D721Med (cell line): ENCODE results near the gene DYNC1I2.
"Not testable (repeated sequence)": the region's sequence is repeated elsewhere in the genome, so short reads cannot be mapped to it uniquely, and the experiment has no call there.

Experiments
- DNase-seq: peaks from one replicate; pipeline ENCODE4 v3.0.0; 2011; ENCODE audit warnings: low spot score; ENCODE audit not compliant: insufficient read length
- FAIRE-seq: peaks from 2 replicates; lab custom pipeline; 2011; peaks lifted over from hg19 to GRCh38; lab: Jason Lieb, UNC
- TF ChIP-seq, protein P1 (sequence below): IDR thresholded peaks from 2 replicates; pipeline ENCODE4 v1.5.1; 2012; ENCODE audit warnings: mild to moderate bottlenecking, control low read depth; ENCODE audit not compliant: insufficient read depth; ENCODE audit errors: missing control alignments

Gene DYNC1I2

DNA sequence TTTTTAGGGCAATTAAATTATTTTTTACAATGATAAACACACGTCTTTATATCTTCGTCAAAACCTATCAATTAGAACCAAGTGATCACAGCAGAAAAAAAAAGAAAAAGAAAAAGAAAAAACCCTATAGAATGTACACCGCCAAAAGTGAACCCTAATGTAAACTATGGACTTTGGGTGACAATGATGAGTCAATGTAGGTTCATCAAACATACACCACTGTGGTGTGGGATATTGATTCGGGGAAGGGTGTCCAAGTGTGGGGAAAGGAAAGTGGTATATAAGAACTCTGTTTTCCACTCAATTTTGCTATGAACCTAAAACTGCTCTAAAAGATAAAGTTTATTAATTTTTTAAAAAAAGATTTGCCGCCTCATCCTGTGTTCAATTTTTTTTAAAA is 85.1 kb downstream of the DYNC1I2 start:
- TF ChIP-seq, protein P1, sequence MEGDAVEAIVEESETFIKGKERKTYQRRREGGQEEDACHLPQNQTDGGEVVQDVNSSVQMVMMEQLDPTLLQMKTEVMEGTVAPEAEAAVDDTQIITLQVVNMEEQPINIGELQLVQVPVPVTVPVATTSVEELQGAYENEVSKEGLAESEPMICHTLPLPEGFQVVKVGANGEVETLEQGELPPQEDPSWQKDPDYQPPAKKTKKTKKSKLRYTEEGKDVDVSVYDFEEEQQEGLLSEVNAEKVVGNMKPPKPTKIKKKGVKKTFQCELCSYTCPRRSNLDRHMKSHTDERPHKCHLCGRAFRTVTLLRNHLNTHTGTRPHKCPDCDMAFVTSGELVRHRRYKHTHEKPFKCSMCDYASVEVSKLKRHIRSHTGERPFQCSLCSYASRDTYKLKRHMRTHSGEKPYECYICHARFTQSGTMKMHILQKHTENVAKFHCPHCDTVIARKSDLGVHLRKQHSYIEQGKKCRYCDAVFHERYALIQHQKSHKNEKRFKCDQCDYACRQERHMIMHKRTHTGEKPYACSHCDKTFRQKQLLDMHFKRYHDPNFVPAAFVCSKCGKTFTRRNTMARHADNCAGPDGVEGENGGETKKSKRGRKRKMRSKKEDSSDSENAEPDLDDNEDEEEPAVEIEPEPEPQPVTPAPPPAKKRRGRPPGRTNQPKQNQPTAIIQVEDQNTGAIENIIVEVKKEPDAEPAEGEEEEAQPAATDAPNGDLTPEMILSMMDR = no peak
- FAIRE-seq (no peak), DNase-seq (no peak)

DNA sequence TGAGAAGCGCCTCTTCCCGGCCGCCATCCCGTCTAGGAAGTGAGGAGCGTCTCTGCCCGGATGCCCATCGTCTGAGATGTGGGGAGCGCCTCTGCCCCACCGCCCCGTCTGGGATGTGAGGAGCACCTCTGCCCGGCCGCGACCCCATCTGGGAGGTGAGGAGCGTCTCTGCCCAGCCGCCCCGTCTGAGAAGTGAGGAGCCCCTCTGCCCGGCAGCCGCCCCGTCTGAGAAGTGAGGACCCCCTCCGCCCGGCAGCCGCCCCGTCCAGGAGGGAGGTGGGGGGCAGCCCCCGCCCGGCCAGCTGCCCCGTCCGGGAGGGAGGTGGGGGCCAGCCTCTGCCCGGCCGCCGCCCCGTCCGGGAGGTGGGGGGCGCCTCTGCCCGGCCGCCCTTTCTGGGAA is 87.3 kb downstream of the DYNC1I2 start:
- FAIRE-seq, DNase-seq: not testable (repeated sequence)

DNA sequence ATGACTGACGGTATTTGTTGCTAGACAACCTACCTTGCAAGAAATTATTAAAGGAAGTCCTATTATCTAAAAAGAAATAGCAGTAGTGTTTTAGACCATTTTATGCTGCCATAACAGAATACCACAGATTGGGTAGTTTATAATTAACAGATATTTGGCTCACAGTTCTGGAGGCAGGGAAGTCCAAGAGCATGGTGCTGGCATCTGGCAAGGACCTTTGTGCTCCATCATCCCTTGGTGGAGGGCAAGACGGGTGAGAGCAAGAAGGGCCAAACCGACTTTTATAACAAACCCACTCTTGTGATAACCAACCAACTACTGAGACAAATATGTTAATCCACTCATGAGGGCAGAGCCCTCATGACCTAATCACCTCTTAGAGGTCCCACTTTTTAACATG is 91.2 kb downstream of the DYNC1I2 start:
- TF ChIP-seq, protein P1 = no peak
- DNase-seq (no peak), FAIRE-seq (no peak)

DNA sequence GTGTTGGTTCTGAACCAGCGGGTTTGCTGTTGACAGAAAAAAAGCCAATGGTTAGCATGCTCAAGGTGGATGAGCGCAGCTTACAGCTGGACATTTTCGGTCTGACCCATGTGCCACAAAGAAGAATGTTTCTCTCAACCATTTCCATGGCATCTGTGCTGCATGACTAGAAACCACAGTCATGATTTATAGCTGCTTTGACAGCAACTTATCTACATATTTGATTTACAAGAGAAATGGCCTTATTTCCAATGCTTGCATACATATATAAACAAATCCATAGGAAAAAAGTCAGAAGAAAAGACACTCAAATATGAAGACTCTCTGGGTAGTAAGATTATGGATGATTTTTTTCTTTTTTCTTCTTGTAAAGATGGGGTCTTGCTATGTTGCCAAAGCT is 98.2 kb downstream of the DYNC1I2 start:
- TF ChIP-seq, protein P1 = no peak
- DNase-seq (no peak), FAIRE-seq (no peak)

DNA sequence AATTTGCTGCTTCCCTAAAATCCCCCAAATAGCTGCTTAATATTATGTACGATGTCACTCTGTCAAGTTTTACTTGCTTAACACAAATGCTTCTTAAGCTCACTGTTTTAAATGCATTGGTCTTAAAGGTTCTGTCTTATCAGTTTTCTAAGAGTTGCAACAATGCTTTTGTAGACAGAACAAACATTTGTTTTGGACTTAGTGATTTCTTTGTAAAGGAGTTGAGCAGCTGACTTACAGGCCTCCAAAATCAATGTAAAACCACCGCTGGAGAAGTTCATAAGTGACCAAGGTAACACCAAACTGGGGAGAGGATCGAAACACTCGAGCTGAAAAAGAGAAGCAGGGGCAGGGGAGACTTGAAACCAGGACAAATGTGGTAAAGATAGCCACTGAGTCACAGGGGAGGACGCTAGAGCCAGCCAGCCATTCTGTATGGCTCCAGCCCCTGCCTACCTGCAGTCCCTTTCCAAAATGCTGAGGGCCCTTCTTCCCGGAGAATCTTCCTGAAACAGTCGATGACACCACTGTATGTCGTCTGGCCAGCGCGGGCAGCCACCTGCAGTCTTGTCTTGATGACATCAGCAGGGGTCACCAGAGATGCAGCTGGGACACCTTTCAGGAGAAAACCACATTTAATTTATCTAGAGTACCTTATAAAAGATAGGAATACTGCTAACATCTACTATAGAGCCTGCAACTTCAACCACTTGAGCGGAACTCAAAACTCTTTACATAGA is 100.2 kb downstream of the DYNC1I2 start:
- TF ChIP-seq, protein P1 = no peak
- no peak for DNase-seq
- FAIRE-seq = no peak

DNA sequence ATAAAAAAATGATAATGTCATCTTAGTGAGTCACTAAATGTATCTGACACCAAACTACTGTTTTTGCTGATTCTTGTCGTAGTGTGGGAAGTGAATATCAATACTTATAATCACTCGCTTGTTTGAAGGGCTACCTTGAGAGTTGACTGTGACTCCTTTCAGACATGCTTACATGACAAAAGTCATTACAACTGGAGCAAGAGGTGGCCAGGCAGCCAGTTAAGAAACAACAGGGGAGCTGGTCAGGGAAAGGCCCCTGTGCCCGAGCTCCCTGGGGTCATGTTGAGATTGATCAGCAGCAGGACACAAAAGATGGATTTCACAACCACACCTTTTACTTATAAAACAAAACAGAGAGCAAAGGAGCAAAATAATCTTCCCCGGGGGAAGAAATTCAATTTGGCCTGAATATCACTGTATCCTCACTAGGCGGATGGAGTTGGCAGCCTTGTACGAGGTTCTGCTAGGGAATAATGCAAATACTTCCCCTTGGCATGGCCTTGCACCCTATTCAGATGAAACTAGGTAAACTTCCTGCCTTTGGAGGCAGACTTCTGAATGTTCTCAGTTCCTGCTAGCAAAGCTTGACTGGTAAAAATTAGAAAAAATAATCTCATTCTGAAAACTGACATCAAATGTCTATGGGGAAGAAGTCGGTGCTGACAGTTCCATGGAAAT is 101.2 kb downstream of the DYNC1I2 start:
- TF ChIP-seq, protein P1 = no peak
- DNase-seq (no peak), FAIRE-seq (no peak)

DNA sequence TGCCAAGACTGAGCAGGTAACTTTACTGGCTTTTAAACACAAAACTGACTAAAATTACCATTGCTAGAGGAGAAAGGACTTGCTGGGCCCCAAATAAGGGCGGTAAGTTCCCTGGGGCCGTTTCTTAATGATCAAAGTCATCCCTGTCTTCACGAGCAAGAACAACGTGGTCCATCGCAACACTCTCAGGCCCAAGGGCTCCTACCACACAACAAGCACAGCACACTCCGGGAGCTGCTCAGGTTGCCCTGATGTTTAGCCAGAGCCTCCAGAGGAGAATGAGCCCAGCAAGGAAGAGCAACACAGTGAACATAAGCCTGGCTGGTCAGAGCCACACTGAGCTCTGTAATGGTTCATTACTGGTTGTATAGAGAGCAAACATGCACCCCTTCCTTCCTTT is 102.7 kb downstream of the DYNC1I2 start:
- FAIRE-seq (no peak), DNase-seq (no peak)
- TF ChIP-seq, protein P1 = no peak
